ENCODE results near the gene DDR2. TPM values are rescaled to one million over a fixed set of nuclear protein-coding genes. Genes with fewer than 3 reads are reported as not detected.

The DDR2 gene
- polyA plus RNA-seq, 1 of the 3 experiments (the other 2 are of a cell fraction) = 34.0 TPM

GRCh38 chr1:162590686-162591085 is 41.6 kb upstream of the DDR2 start:
- POLR2A ChIA-PET = no interaction called here
- Histone ChIP-seq H3F3A (replicated peaks; ENCODE audit: insufficient read depth) (peaks cover 6% of the 10 kb centered on the region), H3K4me1 (ENCODE audit: control insufficient read depth in 1 of 2, insufficient read depth in 2 of 2, low read depth in 1 of 2, low read length in 1 of 2) (no peaks in the 10 kb centered on the region), H3K4me2 (no peak overlapping the region), H4K20me1 (ENCODE audit: insufficient read depth) (no peaks in the 10 kb centered on the region), H3K79me2 (ENCODE audit: insufficient read depth) (peaks cover 10% of the 10 kb centered on the region; the same call in 1 of the 2 replicates), H2AFZ (ENCODE audit: low read depth) (no peak overlapping the region), H3K9me3 (no peaks in the 10 kb centered on the region), H3K36me3 (replicated peaks in 1 of 2; ENCODE audit: control insufficient read depth in 1 of 2, insufficient read depth in 2 of 2, low read length in 1 of 2) (peaks cover 63 to 84% of the 10 kb centered on the region in 2 experiments), H3K9me2 (no peaks in the 10 kb centered on the region), H3K27me3 (ENCODE audit: insufficient read depth) (no peaks in the 10 kb centered on the region), H3K4me3 (ENCODE audit: low read depth in 2 of 2, low read length in 1 of 2) (no peak overlapping the region), H3K27ac (ENCODE audit: low read depth in 2 of 2, low read length in 1 of 2) (no peak overlapping the region), H3K9ac (no peak overlapping the region)
- CTCF ChIA-PET = interaction anchor here (1.1 to 1.7 kb wide), 3 partner anchors 23 to 233 kb away, joined by 3 to 4 read pairs (median 3); no protein-coding TSS in a partner anchor
- 88% methylated on average over 2 of the region's 2 CpGs for WGBS (ENCODE audit: low lambda C conversion rate)
- no peak for TF ChIP-seq SMC3 (IDR thresholded peaks at IDR 0.05; ENCODE audit: low read depth, low read length)
- no peak for TF ChIP-seq MEF2A (IDR thresholded peaks at IDR 0.05; ENCODE audit: borderline replicate concordance, low read depth)
- TF ChIP-seq NFIC (IDR thresholded peaks at IDR 0.05; ENCODE audit: borderline replicate concordance) = no peak
- TF ChIP-seq JUND (IDR thresholded peaks at IDR 0.05) = no peak
- no peak for TF ChIP-seq RAD21 (IDR thresholded peaks at IDR 0.05; ENCODE audit: low read length)
- no peak for TF ChIP-seq REST (IDR thresholded peaks at IDR 0.05; ENCODE audit: low read depth, low read length)
- no peak for TF ChIP-seq TCF12 (IDR thresholded peaks at IDR 0.05)
- TF ChIP-seq CTCF (IDR thresholded peaks at IDR 0.05) = no peak
- TF ChIP-seq FOXJ3 (CRISPR knock-in tag; IDR thresholded peaks at IDR 0.05) = no peak
- no peak for TF ChIP-seq GATA2 (CRISPR knock-in tag; IDR thresholded peaks at IDR 0.05)
- TF ChIP-seq MXI1 (IDR thresholded peaks at IDR 0.05; ENCODE audit: low read depth, low read length) = no peak
- TF ChIP-seq PBX3 (IDR thresholded peaks at IDR 0.05) = no peak
- no peak for TF ChIP-seq RCOR1 (IDR thresholded peaks at IDR 0.05; ENCODE audit: low read length)
- TF ChIP-seq CHD2 (IDR thresholded peaks at IDR 0.05; ENCODE audit: low read length, partially characterized antibody) = no peak
- no peak for TF ChIP-seq TAF1 (IDR thresholded peaks at IDR 0.05; ENCODE audit: borderline replicate concordance, low read depth, low read length)
- no peak for TF ChIP-seq GABPA (IDR thresholded peaks at IDR 0.05; ENCODE audit: low read depth)
- TF ChIP-seq POLR2AphosphoS5 (IDR thresholded peaks at IDR 0.05; ENCODE audit: low read depth, low read length) = no peak
- no peak for TF ChIP-seq EP300 (IDR thresholded peaks at IDR 0.05; ENCODE audit: borderline replicate concordance in 1 of 2, low read depth in 1 of 2, low read length in 1 of 2)
- no peak for DNase-seq
